CD4-positive, alpha-beta T cell treated with Interleukin-6 for 4 hours (primary cell): ENCODE measurements around the gene NDUFA8.

ENCODE experiments used
- DNase-seq: peaks from one replicate; pipeline ENCODE4 v3.0.0-alpha.2; 2020; ENCODE audit warnings: mixed read lengths

Gene NDUFA8

GRCh38 chr9:122159026-122159924 is at the start of gene NDUFA8, which contains the start of gene MORN5:
Gene NDUFA8, minus strand, starts transcription at chr9:122159779. Its CDS starts 102 bp downstream, at chr9:122159677.
Gene MORN5, plus strand, starts transcription at chr9:122159908. Its CDS starts 65 bp downstream, at chr9:122159973.
- peak; percentile 97 for DNase-seq

GRCh38 chr9:122207096-122207495 is 47.5 kb upstream of the NDUFA8 start:
- DNase-seq = no peak

- DNase-seq = no peak
Observed at GRCh38 chr9:122206118-122207046, 46.8 kb upstream of the NDUFA8 start.

- no peak for DNase-seq
Observed at GRCh38 chr9:122205176-122205575, 45.6 kb upstream of the NDUFA8 start.

- DNase-seq = no peak
Observed at GRCh38 chr9:122204491-122204890, 44.9 kb upstream of the NDUFA8 start.

- no peak for DNase-seq
Observed at GRCh38 chr9:122204055-122204454, 44.5 kb upstream of the NDUFA8 start.

GRCh38 chr9:122202111-122202510 is 42.5 kb upstream of the NDUFA8 start:
- no peak for DNase-seq

GRCh38 chr9:122201641-122202040 is 42.1 kb upstream of the NDUFA8 start:
- DNase-seq = no peak

- no peak for DNase-seq
Observed at GRCh38 chr9:122200960-122201595, 41.5 kb upstream of the NDUFA8 start.

GRCh38 chr9:122197882-122198281 is 38.3 kb upstream of the NDUFA8 start:
- DNase-seq = no peak

- DNase-seq = no peak
Observed at GRCh38 chr9:122197426-122197825, 37.8 kb upstream of the NDUFA8 start.

GRCh38 chr9:122195875-122196274 is 36.3 kb upstream of the NDUFA8 start:
- DNase-seq = no peak

GRCh38 chr9:122193651-122194050 is 34.1 kb upstream of the NDUFA8 start:
- DNase-seq = no peak

GRCh38 chr9:122192914-122193525 is 33.4 kb upstream of the NDUFA8 start:
- DNase-seq = no peak

- no peak for DNase-seq
Observed at GRCh38 chr9:122192261-122192875, 32.8 kb upstream of the NDUFA8 start.

GRCh38 chr9:122191584-122191983 is 32.0 kb upstream of the NDUFA8 start:
- DNase-seq = no peak

- DNase-seq = no peak
Observed at GRCh38 chr9:122190597-122191381, 31.2 kb upstream of the NDUFA8 start.

- no peak for DNase-seq
Observed at GRCh38 chr9:122188369-122188768, 28.8 kb upstream of the NDUFA8 start.

- DNase-seq = no peak
Observed at GRCh38 chr9:122186777-122187470, 27.3 kb upstream of the NDUFA8 start.

GRCh38 chr9:122186301-122186700 is 26.7 kb upstream of the NDUFA8 start:
- DNase-seq = no peak

- no peak for DNase-seq
Observed at GRCh38 chr9:122184551-122184950, 25.0 kb upstream of the NDUFA8 start.
